ENCODE results near the gene ZNF280B. TPM values are rescaled to one million over a fixed set of nuclear protein-coding genes. Genes with fewer than 3 reads are reported as not detected.
"Not testable (repeated sequence)": the region's sequence is repeated elsewhere in the genome, so short reads cannot be mapped to it uniquely, and the experiment has no call there.

Gene ZNF280B
- total RNA-seq, 1 experiment from 2014 or later: 5.5 TPM

DNA sequence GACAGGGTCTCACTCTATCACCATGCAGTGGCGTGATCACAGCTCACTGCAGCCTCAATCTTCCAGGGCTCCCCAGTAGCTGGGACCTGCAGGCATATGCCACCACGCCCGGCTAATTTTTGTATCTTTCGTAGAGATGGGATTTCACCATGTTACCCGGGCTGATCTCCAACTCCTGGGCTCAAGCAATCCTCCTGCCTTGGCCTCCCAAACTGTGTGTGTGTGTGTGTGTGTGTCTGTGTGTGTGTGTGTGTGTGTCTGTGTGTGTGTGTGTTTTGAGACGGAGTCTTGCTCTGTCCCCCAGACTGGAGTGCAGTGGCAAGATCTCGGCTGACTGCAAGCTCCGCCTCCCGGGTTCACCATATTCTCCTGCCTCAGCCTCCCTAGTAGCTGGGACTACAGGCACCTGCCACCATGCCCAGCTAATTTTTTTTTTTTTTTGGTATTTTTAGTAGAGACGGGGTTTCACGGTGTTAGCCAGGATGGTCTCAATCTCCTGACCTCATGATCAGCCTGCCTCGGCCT lies 24.1 kb upstream of the ZNF280B start:
- ATAC-seq; H3K9me2 ChIP-seq (ENCODE audit: insufficient read depth); H3K27ac ChIP-seq (ENCODE audit: low read depth, low read length); H3K27me3 ChIP-seq (ENCODE audit: insufficient read depth, low read length); CTCF ChIA-PET; intact Hi-C loops (cut with micrococcal nuclease); H3K4me3 ChIP-seq (replicated peaks in 1 of 2; ENCODE audit: low read depth in 1 of 2, low read length in 2 of 2); DNase-seq (ENCODE audit: low read depth, low spot score); H3K9me3 ChIP-seq (ENCODE audit: control insufficient read depth in 1 of 2, insufficient read depth in 1 of 2, low read depth in 1 of 2, low read length in 2 of 2); BruUV-seq (replicated peaks); POLR2A ChIA-PET; H3K9ac ChIP-seq (ENCODE audit: low read length); H3K4me1 ChIP-seq (ENCODE audit: control insufficient read depth in 1 of 2, insufficient read depth in 2 of 2, low read length in 2 of 2); H4K20me1 ChIP-seq (ENCODE audit: insufficient read depth); H3K4me2 ChIP-seq (ENCODE audit: low read length); RAD21 ChIA-PET (ENCODE audit: low non-redundant PET in 1 of 2, low total read pairs in 2 of 2, uncharacterized antibody in 2 of 2, unreplicated experiment in 2 of 2); H2AFZ ChIP-seq (ENCODE audit: low read depth, low read length, poor library complexity, severe bottlenecking); H3K79me2 ChIP-seq (ENCODE audit: insufficient read depth, low read length); H3K36me3 ChIP-seq (ENCODE audit: control insufficient read depth in 1 of 2, insufficient read depth in 2 of 2, low read length in 2 of 2): not testable (repeated sequence)

GRCh38 chr22:22531770-22532546 lies 23.4 kb upstream of the ZNF280B start:
- H3K4me2 ChIP-seq (ENCODE audit: low read length): no peak overlapping the region
- ChIA-PET POLR2A (no interaction called here), CTCF (no interaction called here), RAD21 (ENCODE audit: low non-redundant PET in 1 of 2, low total read pairs in 2 of 2, uncharacterized antibody in 2 of 2, unreplicated experiment in 2 of 2) (no interaction called here)
- H2AFZ ChIP-seq (ENCODE audit: low read depth, low read length, poor library complexity, severe bottlenecking): no peak overlapping the region
- no peaks in the 10 kb centered on the region for H3K79me2 ChIP-seq (ENCODE audit: insufficient read depth, low read length)
- H3K4me3 ChIP-seq (replicated peaks in 1 of 2; ENCODE audit: low read depth in 1 of 2, low read length in 2 of 2): no peak overlapping the region
- no TSS peak for BruUV-seq (replicated peaks)
- H4K20me1 ChIP-seq (ENCODE audit: insufficient read depth): no peaks in the 10 kb centered on the region
- intact Hi-C loops (cut with micrococcal nuclease): no loop called here
- H3K4me1 ChIP-seq (ENCODE audit: control insufficient read depth in 1 of 2, insufficient read depth in 2 of 2, low read length in 2 of 2): no peaks in the 10 kb centered on the region
- no peaks in the 10 kb centered on the region for H3K9me3 ChIP-seq (ENCODE audit: control insufficient read depth in 1 of 2, insufficient read depth in 1 of 2, low read depth in 1 of 2, low read length in 2 of 2)
- TF ChIP-seq POLR2A (IDR thresholded peaks at IDR 0.05; ENCODE audit: borderline replicate concordance, extremely low read depth, insufficient read depth, insufficient read length) (no peak), POLR2AphosphoS5 (IDR thresholded peaks at IDR 0.05; ENCODE audit: low read depth, low read length) (no peak), SRF (IDR thresholded peaks at IDR 0.05; ENCODE audit: low read depth) (no peak), ELF1 (IDR thresholded peaks at IDR 0.05; ENCODE audit: borderline replicate concordance, low read depth) (no peak), SP1 (IDR thresholded peaks at IDR 0.05; ENCODE audit: low read depth) (no peak), FOSL1 (IDR thresholded peaks at IDR 0.05; ENCODE audit: low read depth) (no peak), ZBTB33 (IDR thresholded peaks at IDR 0.05; ENCODE audit: extremely low read depth, insufficient replicate concordance, low read length) (no peak), CBX3 (IDR thresholded peaks at IDR 0.05; ENCODE audit: low read depth) (no peak)
- H3K9me2 ChIP-seq (ENCODE audit: insufficient read depth): no peaks in the 10 kb centered on the region
- DNase-seq (ENCODE audit: low read depth, low spot score): no peak
- H3K36me3 ChIP-seq (ENCODE audit: control insufficient read depth in 1 of 2, insufficient read depth in 2 of 2, low read length in 2 of 2): no peaks in the 10 kb centered on the region
- ATAC-seq: no peak
- H3K27ac ChIP-seq (ENCODE audit: low read depth, low read length): no peak overlapping the region
- no peak overlapping the region for H3K9ac ChIP-seq (ENCODE audit: low read length)
- H3K27me3 ChIP-seq (ENCODE audit: insufficient read depth, low read length): no peaks in the 10 kb centered on the region

All from HCT116 (cell line).